ENCODE results near the gene NEDD8. TPM values are rescaled to one million over a fixed set of nuclear protein-coding genes. Genes with fewer than 3 reads are reported as not detected.
"Not testable (repeated sequence)": the region's sequence is repeated elsewhere in the genome, so short reads cannot be mapped to it uniquely, and the experiment has no call there.

Gene NEDD8
- total and polyA plus RNA-seq, 7 experiments from 2014 or later, result 73.5 to 340 (median 127) TPM

DNA sequence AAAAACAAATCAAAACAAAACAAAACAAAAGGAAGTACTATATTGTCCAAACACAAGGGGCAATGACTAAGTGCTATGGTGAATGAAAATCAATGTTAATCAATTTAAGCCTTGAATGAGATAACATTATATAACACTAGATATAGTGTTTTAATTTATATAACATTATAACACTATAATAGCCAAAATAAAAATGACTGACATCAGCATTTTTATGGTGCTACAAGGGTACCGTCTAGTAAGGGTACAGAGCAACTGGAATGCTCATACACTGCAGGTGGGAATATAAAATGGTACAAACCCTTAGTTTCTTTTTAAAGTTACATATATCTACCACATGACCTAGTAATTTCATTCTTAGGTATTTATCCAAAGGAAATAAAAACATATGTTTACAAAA is 5.7 kb downstream of the NEDD8 start:
- ChIA-PET CTCF (interaction anchor here (0.7 to 1.3 kb wide), 2 partner anchors 15 to 105 kb away, joined by 4 to 5 read pairs; partner anchors contain the start of gene TINF2), POLR2A (interaction anchor here (0.8 to 4.1 kb wide), 2 partner anchors 12 to 15 kb away, joined by 3 to 16 read pairs; partner anchors contain the start of gene TINF2)
- Histone ChIP-seq H3K4me3 (ENCODE audit: low read length) (no peak overlapping the region), H3K27ac (ENCODE audit: low read depth, low read length) (no peak overlapping the region), H3K9me3 (ENCODE audit: control insufficient read depth in 2 of 3, low read length in 3 of 3) (no peaks in the 10 kb centered on the region), H3K27me3 (ENCODE audit: control insufficient read depth in 2 of 2, insufficient read depth in 2 of 2, low read length in 2 of 2) (no peaks in the 10 kb centered on the region), H3K4me1 (ENCODE audit: control insufficient read depth in 2 of 2, insufficient read depth in 2 of 2, low read length in 2 of 2) (peaks cover 8 to 12% of the 10 kb centered on the region in 2 donors), H3K36me3 (ENCODE audit: control insufficient read depth in 2 of 3, insufficient read depth in 3 of 3, low read length in 3 of 3) (peaks cover 0 to 6% (median 4%) of the 10 kb centered on the region in 3 experiments)
- no peaks in the 10 kb centered on the region for H3K27me3 Mint-ChIP-seq
- no peak for DNase-seq
- H3K4me1 Mint-ChIP-seq, result peaks cover 19 to 47% (median 37%) of the 10 kb centered on the region in 7 donors
- intact Hi-C loops (cut with micrococcal nuclease), result no loop called here
- peak overlapping the region in 1 of 9 donors; percentile 6 for H3K27ac Mint-ChIP-seq
- H3K4me3 Mint-ChIP-seq, result no peak overlapping the region
- no peak for ATAC-seq
- H3K36me3 Mint-ChIP-seq, result peaks cover 5 to 14% (median 6%) of the 10 kb centered on the region in 5 donors
- no peaks in the 10 kb centered on the region for H3K9me3 Mint-ChIP-seq

DNA sequence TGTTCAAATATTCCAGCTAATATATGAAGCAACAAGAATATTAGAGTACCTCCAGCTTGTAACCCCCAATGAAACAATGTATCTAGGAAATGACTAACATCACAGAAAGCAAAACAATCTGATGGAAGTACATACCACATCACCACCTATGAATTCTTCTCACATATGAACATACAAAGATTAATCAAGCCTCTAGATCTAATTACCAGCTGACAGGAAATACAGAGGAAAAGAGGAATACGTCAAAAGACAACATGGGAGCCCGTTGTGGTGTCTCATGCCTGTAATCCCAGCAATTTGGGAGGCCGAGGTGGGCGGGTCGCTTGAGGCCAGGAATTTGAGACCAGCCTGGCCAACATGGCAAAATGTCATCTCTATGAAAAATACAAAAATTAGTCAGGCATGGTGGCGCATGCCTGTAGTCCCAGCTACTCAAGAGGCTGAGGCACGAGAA is 7.5 kb downstream of the NEDD8 start:
- no peak for DNase-seq
- H3K36me3 Mint-ChIP-seq, result peaks cover 5 to 14% (median 6%) of the 10 kb centered on the region in 5 donors
- ChIA-PET POLR2A (interaction anchor here (0.6 to 4.1 kb wide), 5 partner anchors 9 to 111 kb away, joined by 3 to 16 read pairs (median 7); partner anchors contain the start of genes MDP1 and TINF2), CTCF (interaction anchor here (0.7 kb wide), 1 partner anchor 115 kb away, joined by 3 read pairs; the partner anchor contains the start of gene RIPK3)
- no peaks in the 10 kb centered on the region for H3K9me3 ChIP-seq (ENCODE audit: control insufficient read depth in 2 of 3, low read length in 3 of 3)
- peak overlapping the region in 3 of 9 donors; percentile 33 to 74 (median 66) for H3K27ac Mint-ChIP-seq
- no peak overlapping the region for H3K4me3 Mint-ChIP-seq
- no peak for ATAC-seq
- intact Hi-C loops (cut with micrococcal nuclease), result loop anchor here in 1 of 2 donors (1.0 kb wide), 1 partner anchor 8 kb away; the partner anchor contains the start of gene MDP1
- no peak overlapping the region for H3K4me3 ChIP-seq (ENCODE audit: low read length)
- peaks cover 0 to 5% of the 10 kb centered on the region in 2 donors for H3K4me1 ChIP-seq (ENCODE audit: control insufficient read depth in 2 of 2, insufficient read depth in 2 of 2, low read length in 2 of 2)
- H3K27me3 Mint-ChIP-seq, result no peaks in the 10 kb centered on the region
- no peaks in the 10 kb centered on the region for H3K9me3 Mint-ChIP-seq
- peaks cover 0 to 6% (median 4%) of the 10 kb centered on the region in 3 experiments for H3K36me3 ChIP-seq (ENCODE audit: control insufficient read depth in 2 of 3, insufficient read depth in 3 of 3, low read length in 3 of 3)
- no peak overlapping the region for H3K27ac ChIP-seq (ENCODE audit: low read depth, low read length)
- H3K4me1 Mint-ChIP-seq, result peaks cover 13 to 40% (median 30%) of the 10 kb centered on the region in 7 donors
- H3K27me3 ChIP-seq (ENCODE audit: control insufficient read depth in 2 of 2, insufficient read depth in 2 of 2, low read length in 2 of 2), result no peaks in the 10 kb centered on the region

- H3K27me3 ChIP-seq (ENCODE audit: control insufficient read depth in 2 of 2, insufficient read depth in 2 of 2, low read length in 2 of 2); intact Hi-C loops (cut with micrococcal nuclease); H3K4me1 ChIP-seq (ENCODE audit: control insufficient read depth in 2 of 2, insufficient read depth in 2 of 2, low read length in 2 of 2); H3K36me3 ChIP-seq (ENCODE audit: control insufficient read depth in 2 of 3, insufficient read depth in 3 of 3, low read length in 3 of 3); H3K4me3 Mint-ChIP-seq; H3K9me3 Mint-ChIP-seq; CTCF ChIA-PET; DNase-seq; H3K4me3 ChIP-seq (ENCODE audit: low read length); H3K27ac ChIP-seq (ENCODE audit: low read depth, low read length); H3K27me3 Mint-ChIP-seq; ATAC-seq; H3K27ac Mint-ChIP-seq; H3K9me3 ChIP-seq (ENCODE audit: control insufficient read depth in 2 of 3, low read length in 3 of 3): not testable (repeated sequence)
- H3K4me1 Mint-ChIP-seq, result peaks cover 10 to 38% (median 24%) of the 10 kb centered on the region in 7 donors
- POLR2A ChIA-PET, result interaction anchor here (0.6 to 4.1 kb wide), 2 partner anchors 18 to 219 kb away, joined by 3 to 16 read pairs; partner anchors contain the start of gene TINF2
- peaks cover 4 to 16% (median 6%) of the 10 kb centered on the region in 5 donors for H3K36me3 Mint-ChIP-seq
These were observed 9.2 kb downstream of the NEDD8 start for GRCh38 chr14:24222987-24223386.

DNA sequence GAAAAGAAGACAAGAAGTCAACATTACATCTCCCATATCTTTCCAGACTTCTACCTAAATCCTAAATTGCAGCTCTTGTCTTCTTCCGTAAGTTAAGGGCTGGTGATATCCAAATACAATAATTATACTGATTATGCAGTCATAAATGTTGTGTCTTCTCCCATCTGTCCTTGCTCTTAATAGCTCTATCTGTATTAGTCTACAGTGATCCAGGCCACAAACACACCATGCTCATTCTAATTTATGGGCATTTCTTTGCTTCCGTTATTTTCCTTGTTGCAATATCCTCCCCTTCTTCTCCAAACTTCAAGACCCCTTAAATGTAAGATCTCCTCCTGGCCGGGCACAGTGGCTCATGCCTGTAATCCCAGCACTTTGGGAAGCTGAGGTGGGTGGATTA is 12.6 kb downstream of the NEDD8 start:
- H3K9me3 ChIP-seq (ENCODE audit: control insufficient read depth in 2 of 3, low read length in 3 of 3), result no peaks in the 10 kb centered on the region
- peaks cover 0 to 11% (median 4%) of the 10 kb centered on the region in 5 donors for H3K36me3 Mint-ChIP-seq
- no peak overlapping the region for H3K4me3 ChIP-seq (ENCODE audit: low read length)
- ATAC-seq, result no peak
- no peak overlapping the region for H3K4me3 Mint-ChIP-seq
- H3K27ac Mint-ChIP-seq, result no peak overlapping the region
- peaks cover 10 to 29% (median 23%) of the 10 kb centered on the region in 7 donors for H3K4me1 Mint-ChIP-seq
- no peaks in the 10 kb centered on the region for H3K27me3 Mint-ChIP-seq
- ChIA-PET POLR2A (interaction anchor here (1.5 to 2.0 kb wide), 2 partner anchors 16 to 22 kb away, joined by 4 to 15 read pairs; partner anchors contain the start of gene TINF2), CTCF (interaction anchor here (0.9 to 1.5 kb wide), 2 partner anchors 22 to 114 kb away, joined by 3 to 6 read pairs; partner anchors contain the start of gene TINF2)
- no peak overlapping the region for H3K27ac ChIP-seq (ENCODE audit: low read depth, low read length)
- H3K36me3 ChIP-seq (ENCODE audit: control insufficient read depth in 2 of 3, insufficient read depth in 3 of 3, low read length in 3 of 3), result peaks cover 0 to 4% (median 0%) of the 10 kb centered on the region in 3 experiments
- intact Hi-C loops (cut with micrococcal nuclease), result loop anchor here (10.0 kb wide), 2 partner anchors 205 to 915 kb away; partner anchors contain the start of genes BCL2L2 (in 1 of the 2) and PPP1R3E (in 1 of the 2)
- no peak for DNase-seq
- H3K9me3 Mint-ChIP-seq, result no peaks in the 10 kb centered on the region
- peaks cover 7 to 12% of the 10 kb centered on the region in 2 donors for H3K4me1 ChIP-seq (ENCODE audit: control insufficient read depth in 2 of 2, insufficient read depth in 2 of 2, low read length in 2 of 2)
- H3K27me3 ChIP-seq (ENCODE audit: control insufficient read depth in 2 of 2, insufficient read depth in 2 of 2, low read length in 2 of 2), result no peaks in the 10 kb centered on the region

DNA sequence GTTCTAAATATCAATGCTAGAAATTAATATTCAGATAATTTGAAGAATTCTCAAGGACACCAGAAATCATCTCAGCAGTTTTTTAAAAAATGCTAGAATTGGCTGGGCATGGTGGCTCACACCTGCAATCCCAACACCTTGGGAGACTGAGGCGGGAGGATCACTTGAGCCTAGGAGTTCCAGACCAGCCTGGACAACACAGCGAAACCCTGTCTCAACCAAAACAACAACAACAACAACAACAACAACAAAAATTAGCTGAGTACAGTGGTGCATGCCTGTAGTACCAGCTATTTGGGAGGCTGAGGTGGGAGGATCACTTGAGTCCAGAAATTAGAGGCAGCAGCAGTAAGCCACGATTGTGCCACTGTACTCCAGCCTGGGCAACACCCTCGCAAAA is 13.1 kb downstream of the NEDD8 start:
- H3K9me3 ChIP-seq (ENCODE audit: control insufficient read depth in 2 of 3, low read length in 3 of 3), result no peaks in the 10 kb centered on the region
- H3K27me3 ChIP-seq (ENCODE audit: control insufficient read depth in 2 of 2, insufficient read depth in 2 of 2, low read length in 2 of 2), result no peaks in the 10 kb centered on the region
- no peak overlapping the region for H3K27ac ChIP-seq (ENCODE audit: low read depth, low read length)
- intact Hi-C loops (cut with micrococcal nuclease), result loop anchor here (10.0 kb wide), 2 partner anchors 204 to 914 kb away; partner anchors contain the start of genes BCL2L2 (in 1 of the 2) and PPP1R3E (in 1 of the 2)
- DNase-seq (no peak), ATAC-seq (no peak)
- H3K4me3 Mint-ChIP-seq, result no peak overlapping the region
- no peak overlapping the region for H3K27ac Mint-ChIP-seq
- ChIA-PET CTCF (interaction anchor here (1.5 kb wide), 1 partner anchor 23 kb away, joined by 6 read pairs; the partner anchor contains the start of gene TINF2), POLR2A (interaction anchor here (1.1 to 2.0 kb wide), 3 partner anchors 16 to 30 kb away, joined by 3 to 15 read pairs (median 4); partner anchors contain the start of genes IPO4 and TINF2)
- peaks cover 0 to 9% (median 4%) of the 10 kb centered on the region in 5 donors for H3K36me3 Mint-ChIP-seq
- H3K36me3 ChIP-seq (ENCODE audit: control insufficient read depth in 2 of 3, insufficient read depth in 3 of 3, low read length in 3 of 3), result peaks cover 0 to 4% (median 0%) of the 10 kb centered on the region in 3 experiments
- H3K9me3 Mint-ChIP-seq, result no peaks in the 10 kb centered on the region
- no peak overlapping the region for H3K4me3 ChIP-seq (ENCODE audit: low read length)
- no peaks in the 10 kb centered on the region for H3K27me3 Mint-ChIP-seq
- H3K4me1 ChIP-seq (ENCODE audit: control insufficient read depth in 2 of 2, insufficient read depth in 2 of 2, low read length in 2 of 2), result peaks cover 12 to 16% of the 10 kb centered on the region in 2 donors
- peaks cover 14 to 31% (median 25%) of the 10 kb centered on the region in 7 donors for H3K4me1 Mint-ChIP-seq

- H3K36me3 ChIP-seq (ENCODE audit: control insufficient read depth in 2 of 3, insufficient read depth in 3 of 3, low read length in 3 of 3); H3K9me3 ChIP-seq (ENCODE audit: control insufficient read depth in 2 of 3, low read length in 3 of 3); H3K27me3 Mint-ChIP-seq; H3K4me3 ChIP-seq (ENCODE audit: low read length); ATAC-seq; DNase-seq; H3K27me3 ChIP-seq (ENCODE audit: control insufficient read depth in 2 of 2, insufficient read depth in 2 of 2, low read length in 2 of 2); H3K9me3 Mint-ChIP-seq: not testable (repeated sequence)
- Mint-ChIP-seq H3K36me3 (peaks cover 0 to 18% (median 4%) of the 10 kb centered on the region in 5 donors), H3K27ac (peak overlapping the region in 4 of 9 donors; percentile 79 to 99 (median 92)), H3K4me1 (peaks cover 22 to 52% (median 45%) of the 10 kb centered on the region in 7 donors), H3K4me3 (peak overlapping the region in 1 of 10 donors; percentile 32)
- H3K4me1 ChIP-seq (ENCODE audit: control insufficient read depth in 2 of 2, insufficient read depth in 2 of 2, low read length in 2 of 2), result peaks cover 25 to 28% of the 10 kb centered on the region in 2 donors
- POLR2A ChIA-PET, result interaction anchor here (1.1 to 8.0 kb wide), 5 partner anchors 23 to 227 kb away, joined by 3 to 117 read pairs (median 7); partner anchors contain the start of genes RABGGTA and TINF2
- peak overlapping the region; percentile 91 for H3K27ac ChIP-seq (ENCODE audit: low read depth, low read length)
- CTCF ChIA-PET, result interaction anchor here (0.7 to 1.7 kb wide), 3 partner anchors 21 to 102 kb away, joined by 4 to 14 read pairs (median 5); partner anchors contain the start of genes NRL, TINF2 and TM9SF1
- intact Hi-C loops (cut with micrococcal nuclease), result loop anchor here (1.0 to 10.0 kb wide), 12 partner anchors 8 to 912 kb away; partner anchors contain the start of genes GMPR2 (in 2 of the 2), NEDD8 (in 2 of the 2), RABGGTA (in 2 of the 2) and TINF2 (in 2 of the 2)
These were observed 15.3 kb downstream of the NEDD8 start for GRCh38 chr14:24216876-24217275.

All from naive thymus-derived CD4-positive, alpha-beta T cell (primary cell).